Fibroblast of the aortic adventitia (primary cell): Measurements from ENCODE around the gene NUTM2D. TPM values are rescaled to one million over a fixed set of nuclear protein-coding genes. Genes with fewer than 3 reads are reported as not detected.

ENCODE experiments used
- small RNA-seq: library from RNA; depleted of rRNA; stranded (forward); fragments of <200 nt; gene quantifications from one replicate; pipeline ENCODE3, GENCODE V24; 2012
- total RNA-seq: library from RNA; depleted of rRNA; stranded (reverse); fragments of >200 nt; gene quantifications from 2 replicates; pipeline ENCODE4 v1.2.3, GENCODE V29; 2012; ENCODE audit warnings: low replicate concordance

Gene NUTM2D
- total RNA-seq, 1 donor, result 2.6 TPM

Small RNAs within 50 kb of the gene (small RNA-seq; reads per million reads assigned to genes)
- gene AL355334.1, result not detected

Other genes starting within 250 kb of the NUTM2D start
- 0.33 TPM in 1 of 2 replicates, not detected in the other for gene NUTM2A, start 132.3 kb upstream of the NUTM2D start, total RNA-seq
- 20.6 and 27.5 TPM in 2 replicates for gene MINPP1, start 147.1 kb downstream of the NUTM2D start, total RNA-seq